Bronchial epithelial cell (primary cell): Measurements from ENCODE around the gene RNASE8. TPM values are rescaled to one million over a fixed set of nuclear protein-coding genes. Genes with fewer than 3 reads are reported as not detected.
A peak's percentile ranks its signal among the peaks of the same experiment; 100 is the strongest.

Source experiments
- DNase-seq: peaks from one replicate; pipeline ENCODE4 v3.0.0-alpha.2; 2010; ENCODE audit warnings: low read depth
- FAIRE-seq: peaks from 2 replicates; lab custom pipeline; 2011; peaks lifted over from hg19 to GRCh38; lab: Jason Lieb, UNC
- H3K27me3 ChIP-seq: 2 replicates; pipeline ENCODE4 v1.5.1; 2011; ENCODE audit warnings: low read length; ENCODE audit not compliant: control insufficient read depth, insufficient read depth
- H3K36me3 ChIP-seq: 2 replicates; pipeline ENCODE4 v1.5.1; 2011; ENCODE audit warnings: low read length; ENCODE audit not compliant: control insufficient read depth, insufficient read depth
- H3K4me3 ChIP-seq: 2 replicates; pipeline ENCODE4 v1.5.1; 2011; ENCODE audit warnings: mild to moderate bottlenecking, low read depth, low read length, control low read depth
- CTCF ChIP-seq: IDR thresholded peaks from 2 replicates; pipeline ENCODE4 v1.5.1; 2011; ENCODE audit warnings: mild to moderate bottlenecking, moderate library complexity, low read length, control low read depth, inconsistent platforms; ENCODE audit not compliant: insufficient read depth, severe bottlenecking
- total RNA-seq: library from RNA; depleted of rRNA; stranded (reverse); fragments of >200 nt; gene quantifications from 2 replicates; pipeline ENCODE4 v1.2.1, GENCODE V29; 2014

The RNASE8 gene
- total RNA-seq, 1 donor from 2014 or later = not detected

GRCh38 chr14:21092273-21093011, 34.8 kb downstream of the RNASE8 start:
- Histone ChIP-seq H3K4me3 (no peak overlapping the region), H3K36me3 (peaks cover 15% of the 10 kb centered on the region), H3K27me3 (no peaks in the 10 kb centered on the region)
- FAIRE-seq = no peak
- peak; percentile 100 for TF ChIP-seq CTCF
- DNase-seq = peak; percentile 57

DNA sequence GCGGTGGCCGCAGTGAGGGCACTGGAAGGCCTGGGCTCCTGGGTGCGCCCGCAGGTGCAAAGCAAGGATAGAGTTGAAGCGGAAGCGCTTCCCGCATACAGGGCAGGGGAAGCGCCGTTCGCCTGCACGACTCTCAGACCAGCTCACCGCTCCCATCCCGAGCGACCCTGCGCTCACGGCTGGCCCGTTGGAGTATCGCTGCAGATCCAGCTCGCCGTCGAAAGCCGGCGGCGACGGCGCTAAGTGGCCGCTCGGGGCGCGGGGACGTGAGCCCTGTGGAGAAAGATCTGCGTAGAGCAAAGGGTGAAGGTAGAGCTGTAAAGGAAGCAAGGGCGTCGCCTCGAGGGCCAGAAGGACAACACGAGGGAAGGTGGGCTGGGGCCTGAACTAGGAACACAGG, 35.4 kb downstream of the RNASE8 start:
- Histone ChIP-seq H3K4me3 (no peak overlapping the region), H3K36me3 (peaks cover 14% of the 10 kb centered on the region), H3K27me3 (no peaks in the 10 kb centered on the region)
- FAIRE-seq = no peak
- no peak for TF ChIP-seq CTCF
- DNase-seq = no peak

DNA sequence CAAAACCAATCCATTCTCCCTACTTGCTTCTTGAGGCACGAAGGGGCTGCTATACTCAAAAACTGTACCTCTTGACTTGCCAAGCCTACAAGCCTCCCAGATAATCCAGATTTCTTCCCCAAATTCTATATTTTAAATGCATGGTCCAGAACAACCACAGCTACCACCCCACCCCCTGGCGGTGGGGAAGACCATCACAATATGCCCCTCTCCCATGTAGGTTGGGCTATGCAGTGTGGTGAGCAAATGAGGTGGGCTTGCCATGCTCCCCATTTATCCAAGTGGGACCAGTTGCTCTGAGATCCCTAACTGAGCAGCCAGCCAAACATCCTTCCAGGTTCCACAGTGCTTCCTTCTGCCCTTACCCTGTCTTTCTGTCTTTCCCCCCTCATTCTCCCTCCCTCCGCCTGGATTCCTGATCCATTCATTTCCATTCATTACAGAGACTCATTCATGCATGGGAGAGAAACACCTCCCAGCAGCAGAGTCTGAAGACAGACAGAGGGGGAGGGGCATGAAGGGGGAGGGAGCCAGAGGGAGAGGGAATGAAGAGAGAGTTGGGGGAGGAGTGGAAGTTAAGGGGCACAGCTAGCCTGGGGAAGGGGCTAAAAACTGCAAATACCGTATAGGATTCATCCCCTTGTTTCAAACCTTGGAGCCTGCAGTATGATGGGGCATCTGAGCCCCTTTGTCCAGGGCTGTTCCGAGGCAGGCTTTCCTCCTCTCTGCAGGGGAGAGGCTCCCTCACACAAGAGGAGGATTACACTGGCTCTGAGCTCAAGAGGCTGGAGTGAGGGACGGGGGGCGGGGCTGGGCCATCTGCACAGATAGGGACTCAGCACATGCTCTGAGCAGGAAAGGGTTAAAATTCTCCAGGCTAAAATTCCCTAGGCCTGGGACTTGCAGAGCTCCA, 36.4 kb downstream of the RNASE8 start:
- FAIRE-seq (no peak), DNase-seq (no peak)
- Histone ChIP-seq H3K4me3 (no peak overlapping the region), H3K27me3 (no peaks in the 10 kb centered on the region), H3K36me3 (peaks cover 14% of the 10 kb centered on the region)
- TF ChIP-seq CTCF = peak; percentile 26

- no peak for FAIRE-seq
- TF ChIP-seq CTCF = no peak
These were observed 38.0 kb downstream of the RNASE8 start for GRCh38 chr14:21095430-21096205.

DNA sequence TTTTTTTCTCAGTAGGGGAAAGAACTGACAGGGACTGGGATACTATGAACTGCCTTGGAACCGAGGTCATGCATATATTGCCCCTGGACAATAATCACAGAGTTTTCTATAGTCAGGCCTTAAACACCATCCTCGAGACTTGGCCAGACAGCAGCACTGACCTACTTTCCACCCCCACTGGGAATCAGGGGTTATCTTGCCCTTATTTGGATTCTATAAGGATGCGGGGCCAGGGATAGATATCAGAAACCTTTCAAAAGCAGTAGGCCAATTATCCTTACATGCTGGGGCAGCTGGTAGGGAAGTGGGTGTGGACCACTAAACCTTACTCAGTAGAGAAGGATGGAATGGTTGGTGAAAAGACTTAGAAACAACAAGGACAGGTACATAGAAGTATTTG, 38.8 kb downstream of the RNASE8 start:
- DNase-seq (no peak), FAIRE-seq (no peak)
- Histone ChIP-seq H3K4me3 (no peak overlapping the region), H3K27me3 (no peaks in the 10 kb centered on the region), H3K36me3 (peaks cover 6% of the 10 kb centered on the region)
- TF ChIP-seq CTCF = no peak

More at GRCh38 chr14:21095430-21096205, 38.0 kb downstream of the RNASE8 start:
- Histone ChIP-seq H3K4me3 (no peak overlapping the region), H3K27me3 (no peaks in the 10 kb centered on the region), H3K36me3 (peaks cover 13% of the 10 kb centered on the region)
- no peak for DNase-seq
